ENCODE measurements around the gene B9D2. TPM values are rescaled to one million over a fixed set of nuclear protein-coding genes. Genes with fewer than 3 reads are reported as not detected.

The B9D2 gene
- total RNA-seq, 1 donor from 2014 or later: 2.5 TPM

GRCh38 chr19:41339936-41340335 lies 24.0 kb downstream of the B9D2 start:
- Mint-ChIP-seq H3K4me1 (no peaks in the 10 kb centered on the region), H3K27me3 (ENCODE audit: insufficient read depth, low read depth) (peaks cover 2% of the 10 kb centered on the region), H3K9me3 (no peaks in the 10 kb centered on the region), H3K4me3 (no peak overlapping the region), H3K27ac (no peak overlapping the region), H3K36me3 (no peaks in the 10 kb centered on the region)
- H3K79me2 ChIP-seq (ENCODE audit: low read depth): no peaks in the 10 kb centered on the region
- H3K4me3 ChIP-seq: no peak overlapping the region
- no peaks in the 10 kb centered on the region for H4K20me1 ChIP-seq (ENCODE audit: low read depth)
- no peaks in the 10 kb centered on the region for H3F3A ChIP-seq (ENCODE audit: low read depth)
- no peaks in the 10 kb centered on the region for H3K4me1 ChIP-seq
- H3K9ac ChIP-seq: no peak overlapping the region
- TF ChIP-seq CTCF (IDR thresholded peaks at IDR 0.05): no peak
- no peak for TF ChIP-seq EZH2phosphoT487 (IDR thresholded peaks at IDR 0.05)
- no peak for DNase-seq (ENCODE audit: low spot score)
- H3K27me3 ChIP-seq: no peaks in the 10 kb centered on the region
- H2AFZ ChIP-seq (replicated peaks): no peak overlapping the region
- H3K9me3 ChIP-seq (ENCODE audit: low read depth): no peaks in the 10 kb centered on the region
- H3K4me2 ChIP-seq: no peak overlapping the region
- H3K36me3 ChIP-seq: no peaks in the 10 kb centered on the region
- H3K27ac ChIP-seq: no peak overlapping the region

- no peak overlapping the region for H3K9ac ChIP-seq
- Mint-ChIP-seq H3K27me3 (ENCODE audit: insufficient read depth, low read depth) (peaks cover 4% of the 10 kb centered on the region), H3K36me3 (no peaks in the 10 kb centered on the region), H3K27ac (peak overlapping the region; percentile 29), H3K4me1 (no peaks in the 10 kb centered on the region), H3K9me3 (no peaks in the 10 kb centered on the region), H3K4me3 (no peak overlapping the region)
- no peaks in the 10 kb centered on the region for H3K9me3 ChIP-seq (ENCODE audit: low read depth)
- H3K4me1 ChIP-seq: no peaks in the 10 kb centered on the region
- H3K4me3 ChIP-seq: no peak overlapping the region
- DNase-seq (ENCODE audit: low spot score): no peak
- no peak overlapping the region for H2AFZ ChIP-seq (replicated peaks)
- H3K79me2 ChIP-seq (ENCODE audit: low read depth): no peaks in the 10 kb centered on the region
- no peaks in the 10 kb centered on the region for H3K27me3 ChIP-seq
- H3K36me3 ChIP-seq: no peaks in the 10 kb centered on the region
- no peaks in the 10 kb centered on the region for H3F3A ChIP-seq (ENCODE audit: low read depth)
- no peak overlapping the region for H3K4me2 ChIP-seq
- H4K20me1 ChIP-seq (ENCODE audit: low read depth): no peaks in the 10 kb centered on the region
- TF ChIP-seq EZH2 (IDR thresholded peaks at IDR 0.05) (no peak), CTCF (IDR thresholded peaks at IDR 0.05) (no peak), EZH2phosphoT487 (IDR thresholded peaks at IDR 0.05) (no peak)
- no peak overlapping the region for H3K27ac ChIP-seq
These were observed 28.5 kb downstream of the B9D2 start for GRCh38 chr19:41335467-41335866.

- Histone ChIP-seq H3K9me3 (ENCODE audit: low read depth) (no peaks in the 10 kb centered on the region), H3K27ac (no peak overlapping the region), H2AFZ (replicated peaks) (no peak overlapping the region), H3K79me2 (ENCODE audit: low read depth) (no peaks in the 10 kb centered on the region), H3K36me3 (no peaks in the 10 kb centered on the region), H3K4me1 (no peaks in the 10 kb centered on the region), H3K4me2 (no peak overlapping the region), H3K4me3 (no peak overlapping the region), H3F3A (ENCODE audit: low read depth) (no peaks in the 10 kb centered on the region), H3K9ac (no peak overlapping the region), H3K27me3 (no peaks in the 10 kb centered on the region), H4K20me1 (ENCODE audit: low read depth) (no peaks in the 10 kb centered on the region)
- Mint-ChIP-seq H3K27me3 (ENCODE audit: insufficient read depth, low read depth) (peaks cover 4% of the 10 kb centered on the region), H3K36me3 (no peaks in the 10 kb centered on the region), H3K27ac (no peak overlapping the region), H3K4me3 (no peak overlapping the region), H3K4me1 (no peaks in the 10 kb centered on the region), H3K9me3 (no peaks in the 10 kb centered on the region)
- DNase-seq (ENCODE audit: low spot score): no peak
- TF ChIP-seq CTCF (IDR thresholded peaks at IDR 0.05): no peak
- TF ChIP-seq EZH2phosphoT487 (IDR thresholded peaks at IDR 0.05): no peak
- no peak for TF ChIP-seq EZH2 (IDR thresholded peaks at IDR 0.05)
These were observed 29.2 kb downstream of the B9D2 start for GRCh38 chr19:41334793-41335192.

GRCh38 chr19:41332468-41332867 lies 31.5 kb downstream of the B9D2 start:
- Histone ChIP-seq H2AFZ (replicated peaks) (no peak overlapping the region), H3K4me3 (no peak overlapping the region), H3K4me2 (no peak overlapping the region), H3K9me3 (ENCODE audit: low read depth) (no peaks in the 10 kb centered on the region), H3K9ac (no peak overlapping the region), H3K36me3 (no peaks in the 10 kb centered on the region), H4K20me1 (ENCODE audit: low read depth) (no peaks in the 10 kb centered on the region), H3K4me1 (no peaks in the 10 kb centered on the region), H3F3A (ENCODE audit: low read depth) (no peaks in the 10 kb centered on the region), H3K27ac (no peak overlapping the region), H3K79me2 (ENCODE audit: low read depth) (no peaks in the 10 kb centered on the region), H3K27me3 (no peaks in the 10 kb centered on the region)
- DNase-seq (ENCODE audit: low spot score): no peak
- Mint-ChIP-seq H3K36me3 (no peaks in the 10 kb centered on the region), H3K27ac (no peak overlapping the region), H3K4me1 (peaks cover 7% of the 10 kb centered on the region), H3K4me3 (no peak overlapping the region), H3K27me3 (ENCODE audit: insufficient read depth, low read depth) (peaks cover 8% of the 10 kb centered on the region), H3K9me3 (no peaks in the 10 kb centered on the region)
- TF ChIP-seq EZH2 (IDR thresholded peaks at IDR 0.05): no peak
- TF ChIP-seq EZH2phosphoT487 (IDR thresholded peaks at IDR 0.05): no peak
- TF ChIP-seq CTCF (IDR thresholded peaks at IDR 0.05): no peak

Data from neural progenitor cell (in vitro differentiated cells).